ENCODE measurements around the gene TMEM170A.

DNA sequence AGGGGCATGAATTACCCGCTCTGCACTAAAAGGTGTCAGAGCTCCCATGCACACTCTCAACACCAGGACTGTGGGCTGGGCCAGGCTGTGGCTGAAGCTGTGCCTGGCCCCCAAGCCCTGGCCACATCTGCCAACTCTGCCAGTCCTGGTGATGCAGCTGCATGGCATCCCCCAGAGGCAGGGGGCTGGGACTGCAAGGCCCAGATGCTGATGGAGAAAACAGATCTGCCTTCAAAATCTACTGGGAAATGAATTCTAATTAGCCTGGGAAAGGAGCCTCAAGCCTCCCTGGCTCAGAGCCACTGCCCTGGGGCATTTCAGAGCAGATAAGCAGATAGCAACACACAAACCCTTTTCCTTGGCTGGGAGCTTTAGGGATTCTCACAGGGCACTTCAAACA, 27.4 kb upstream of the TMEM170A start:
- no peak for TF ChIP-seq EZH2 (IDR thresholded peaks at IDR 0.05; ENCODE audit: insufficient read depth, poor library complexity, severe bottlenecking)
- no peak for TF ChIP-seq EZH2phosphoT487 (IDR thresholded peaks at IDR 0.05; ENCODE audit: insufficient read depth, low read depth)

All from GM23248 (cell line).